WI38 (cell line): ENCODE results near the gene BPIFB6.

Experiments
- H3K4me3 ChIP-seq: 2 replicates; pipeline ENCODE4 v1.5.1; 2011; ENCODE audit warnings: low read depth, mild to moderate bottlenecking, control low read depth, low read length
- TF ChIP-seq, protein P1 (sequence below): IDR thresholded peaks from 2 replicates; pipeline ENCODE4 v1.5.1; 2012; ENCODE audit warnings: low read depth, mild to moderate bottlenecking, control low read depth, low read length

The BPIFB6 gene

DNA sequence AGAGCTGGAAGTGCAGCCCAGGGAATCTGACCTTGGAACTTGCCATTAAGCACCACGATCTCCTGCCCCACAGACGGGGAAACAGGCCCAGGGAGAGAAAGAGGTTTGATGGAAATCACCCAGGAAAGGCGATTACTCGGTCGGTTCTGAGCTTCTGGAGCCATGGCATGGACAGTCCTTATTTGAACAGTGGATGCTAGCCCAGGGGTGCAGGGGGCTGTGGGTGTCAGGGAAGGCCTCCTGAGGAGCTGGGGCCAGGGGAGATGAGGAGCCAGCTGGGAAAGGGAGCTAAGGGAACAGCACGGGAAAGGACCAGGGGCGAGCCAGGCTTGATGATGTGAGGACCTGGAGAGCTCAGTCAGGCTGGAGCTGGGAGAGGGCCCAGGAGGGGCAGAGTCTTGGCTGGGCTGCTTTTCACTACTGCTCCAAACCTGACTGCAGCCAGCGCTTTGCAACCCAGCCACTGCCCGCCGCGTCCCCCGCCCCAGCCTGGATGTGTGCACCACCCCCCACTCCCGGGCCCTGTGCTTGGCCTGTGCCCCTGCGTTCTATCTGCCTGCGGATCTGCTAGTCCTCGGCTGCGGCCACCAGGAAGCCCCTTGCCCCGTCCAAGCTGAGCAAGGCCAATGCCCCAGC lies 45.0 kb upstream of the BPIFB6 start:
- no peak overlapping the region for H3K4me3 ChIP-seq
- TF ChIP-seq, protein P1, sequence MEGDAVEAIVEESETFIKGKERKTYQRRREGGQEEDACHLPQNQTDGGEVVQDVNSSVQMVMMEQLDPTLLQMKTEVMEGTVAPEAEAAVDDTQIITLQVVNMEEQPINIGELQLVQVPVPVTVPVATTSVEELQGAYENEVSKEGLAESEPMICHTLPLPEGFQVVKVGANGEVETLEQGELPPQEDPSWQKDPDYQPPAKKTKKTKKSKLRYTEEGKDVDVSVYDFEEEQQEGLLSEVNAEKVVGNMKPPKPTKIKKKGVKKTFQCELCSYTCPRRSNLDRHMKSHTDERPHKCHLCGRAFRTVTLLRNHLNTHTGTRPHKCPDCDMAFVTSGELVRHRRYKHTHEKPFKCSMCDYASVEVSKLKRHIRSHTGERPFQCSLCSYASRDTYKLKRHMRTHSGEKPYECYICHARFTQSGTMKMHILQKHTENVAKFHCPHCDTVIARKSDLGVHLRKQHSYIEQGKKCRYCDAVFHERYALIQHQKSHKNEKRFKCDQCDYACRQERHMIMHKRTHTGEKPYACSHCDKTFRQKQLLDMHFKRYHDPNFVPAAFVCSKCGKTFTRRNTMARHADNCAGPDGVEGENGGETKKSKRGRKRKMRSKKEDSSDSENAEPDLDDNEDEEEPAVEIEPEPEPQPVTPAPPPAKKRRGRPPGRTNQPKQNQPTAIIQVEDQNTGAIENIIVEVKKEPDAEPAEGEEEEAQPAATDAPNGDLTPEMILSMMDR, result no peak

DNA sequence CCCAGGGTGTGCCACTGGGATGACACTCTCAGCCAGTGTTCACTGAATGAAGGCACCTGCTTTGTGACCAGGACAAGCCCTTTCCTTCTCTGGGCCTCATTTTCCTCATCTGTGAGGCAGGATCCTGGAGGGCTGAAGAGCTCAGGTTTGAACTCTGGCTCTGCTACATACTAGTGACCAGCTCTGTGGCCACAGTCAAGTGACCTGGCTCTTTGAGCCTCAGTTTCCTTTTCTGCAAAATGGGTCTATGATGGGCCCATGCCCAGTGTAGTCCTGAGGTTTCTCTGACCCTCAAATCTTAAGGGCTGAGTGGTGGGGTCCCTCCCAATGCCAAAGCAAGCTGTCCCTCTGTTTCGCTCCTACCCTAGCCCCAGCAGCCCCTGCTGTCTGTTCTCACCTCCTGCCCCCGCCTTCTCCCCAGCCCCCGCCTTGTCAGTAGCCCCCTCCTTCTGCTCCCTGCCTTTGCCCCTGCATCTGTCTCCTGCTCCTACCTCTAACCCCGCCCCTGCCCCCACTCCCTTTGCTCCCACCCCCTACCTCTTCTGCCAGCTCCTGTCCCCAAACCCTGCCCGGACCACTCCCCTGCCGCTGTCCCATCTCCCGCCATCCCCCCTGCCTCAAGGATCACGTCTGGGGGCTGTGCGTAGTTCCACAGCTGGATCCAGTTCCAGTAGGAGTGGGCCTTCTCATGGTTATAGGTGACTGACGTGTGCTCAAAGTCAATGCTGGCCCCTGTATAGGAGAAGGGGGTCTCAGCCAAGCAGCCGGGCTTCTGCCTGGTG lies 44.2 kb upstream of the BPIFB6 start:
- TF ChIP-seq, protein P1, result no peak
- no peak overlapping the region for H3K4me3 ChIP-seq

DNA sequence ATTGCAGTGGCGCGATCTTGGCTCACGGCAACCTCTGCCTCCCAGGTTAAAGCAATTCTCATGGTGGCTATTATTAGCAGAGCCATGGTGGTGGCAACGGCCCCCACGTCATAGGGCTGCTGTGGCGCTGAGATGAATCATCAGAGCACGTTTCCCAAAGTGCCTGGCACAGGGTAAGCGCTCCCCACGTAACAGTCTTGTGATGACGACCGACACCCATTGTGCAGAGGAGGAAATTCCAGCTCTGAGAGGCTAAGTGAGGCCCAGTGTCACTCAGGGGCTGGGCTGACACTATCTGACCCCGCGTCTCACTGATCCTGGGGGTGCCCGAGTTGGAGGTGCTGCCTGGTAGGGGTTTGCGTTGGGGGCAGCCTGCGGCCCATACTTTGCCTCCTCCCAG lies 43.4 kb upstream of the BPIFB6 start:
- TF ChIP-seq, protein P1, result no peak
- H3K4me3 ChIP-seq, result no peak overlapping the region

DNA sequence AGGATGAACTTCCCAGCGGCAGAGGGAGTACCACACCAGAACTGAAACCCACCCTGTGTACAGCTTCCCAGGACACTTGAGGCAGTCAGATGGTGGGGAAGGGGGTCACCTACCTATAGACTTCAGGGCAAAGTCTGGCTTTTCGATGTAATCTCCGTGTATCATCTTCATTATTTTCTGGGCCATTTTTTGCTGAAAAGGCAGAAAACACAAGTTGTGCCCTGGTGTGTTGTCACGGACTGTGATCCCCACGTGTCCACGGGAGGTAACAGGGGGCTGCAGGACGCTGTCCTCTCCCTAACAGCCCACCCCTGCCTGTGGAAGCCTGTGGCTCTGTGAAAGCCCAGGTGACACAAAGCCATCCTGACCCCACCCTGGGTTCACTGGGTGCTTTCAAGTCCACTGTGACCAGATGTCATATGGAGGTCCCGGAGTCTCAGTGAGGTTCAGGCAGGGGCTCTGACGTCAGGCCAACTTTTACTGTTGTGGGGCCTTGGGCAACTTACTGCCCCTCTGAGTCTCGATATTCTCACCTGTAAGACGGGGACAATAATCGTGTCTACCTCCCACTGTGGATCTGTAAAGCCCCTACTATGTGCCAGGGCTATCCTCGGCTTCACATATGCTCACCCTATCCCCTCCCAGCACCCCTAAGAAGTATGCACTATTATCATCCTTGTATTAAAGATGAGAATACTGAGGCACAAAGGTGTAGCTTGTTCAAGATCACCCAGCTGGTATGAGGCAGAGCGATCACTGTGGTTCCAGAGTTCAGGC lies 41.8 kb upstream of the BPIFB6 start:
- H3K4me3 ChIP-seq, result no peak overlapping the region
- TF ChIP-seq, protein P1, result no peak

DNA sequence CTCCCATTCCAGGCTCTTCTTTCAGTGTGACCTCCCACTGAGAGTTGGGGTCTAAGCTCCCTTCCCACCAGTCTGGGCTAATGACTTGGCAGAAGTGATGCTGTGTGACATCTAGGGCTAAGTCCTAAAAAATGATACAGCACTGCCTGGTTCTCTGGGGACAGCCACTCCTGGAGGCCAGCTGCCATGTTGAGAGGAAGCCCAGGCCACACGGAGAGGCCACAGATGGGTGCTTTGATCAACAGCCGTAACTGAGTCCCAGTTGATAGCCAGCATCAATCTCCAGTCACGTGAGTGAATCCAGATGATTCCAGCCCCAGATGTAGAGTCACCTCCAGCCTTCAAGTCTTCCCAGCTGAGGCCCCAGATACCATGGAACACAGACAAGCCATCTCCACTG lies 41.0 kb upstream of the BPIFB6 start:
- H3K4me3 ChIP-seq, result no peak overlapping the region
- TF ChIP-seq, protein P1, result no peak

DNA sequence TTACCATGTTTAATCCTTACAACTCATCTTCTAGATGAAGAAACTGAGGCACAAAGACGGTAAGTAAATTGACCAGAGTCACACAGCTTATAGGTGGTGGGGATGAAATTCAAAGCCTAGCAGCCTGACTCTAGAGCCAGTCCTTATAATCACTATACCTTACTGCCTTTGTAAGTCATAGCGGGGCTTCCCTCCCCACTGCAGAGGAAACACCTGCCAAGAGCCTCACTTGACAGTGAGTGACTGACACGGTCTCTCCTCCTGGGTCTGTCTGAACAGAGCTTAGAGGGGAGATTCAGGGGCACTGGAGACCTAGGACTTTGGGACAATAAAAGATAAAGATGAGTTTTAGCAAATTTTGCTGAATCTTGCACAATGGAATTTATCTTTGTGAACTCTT lies 40.1 kb upstream of the BPIFB6 start:
- TF ChIP-seq, protein P1, result no peak
- no peak overlapping the region for H3K4me3 ChIP-seq
